Naive B cell (primary cell): ENCODE data around the gene ZNF524. TPM values are rescaled to one million over a fixed set of nuclear protein-coding genes. Genes with fewer than 3 reads are reported as not detected.
"Not testable (repeated sequence)": the region's sequence is repeated elsewhere in the genome, so short reads cannot be mapped to it uniquely, and the experiment has no call there.

Experiments used
- ATAC-seq, 2 donors: fragments of 150-1000 bp; cut with Tn5 transposase; 2 replicates each; pipeline ENCODE4 v1.10.0; 2021; ENCODE audit warnings: low read depth in 2 of 2, mild to moderate bottlenecking in 2 of 2, moderate library complexity in 2 of 2
- DNase-seq: peaks from one replicate; pipeline ENCODE4 v3.0.0; 2022
- H3K27ac Mint-ChIP-seq, 6 donors: one replicate each; pipeline ENCODE4 v1.8.0; 2020 to 2022; ENCODE audit warnings: mild to moderate bottlenecking in 6 of 6, mixed read lengths in 6 of 6, moderate library complexity in 5 of 6, inconsistent platforms in 2 of 6
- H3K27me3 Mint-ChIP-seq, 3 donors: one replicate each; pipeline ENCODE4 v1.8.0; 2021 to 2022; ENCODE audit warnings: mixed read lengths in 3 of 3, mild to moderate bottlenecking in 1 of 3
- H3K36me3 Mint-ChIP-seq, 2 donors: one replicate each; pipeline ENCODE4 v1.8.0; 2020 to 2022; ENCODE audit warnings: mixed read lengths in 2 of 2, inconsistent platforms in 1 of 2, mild to moderate bottlenecking in 1 of 2
- H3K4me1 Mint-ChIP-seq, 3 donors: one replicate each; pipeline ENCODE4 v1.8.0; 2020 to 2022; ENCODE audit warnings: mixed read lengths in 3 of 3, inconsistent platforms in 1 of 3, mild to moderate bottlenecking in 1 of 3, moderate library complexity in 1 of 3
- H3K4me3 Mint-ChIP-seq, 8 donors: one replicate each; pipeline ENCODE4 v1.8.0; 2020 to 2022; ENCODE audit warnings: mild to moderate bottlenecking in 8 of 8, mixed read lengths in 8 of 8, moderate library complexity in 8 of 8, inconsistent platforms in 2 of 8
- H3K9me3 Mint-ChIP-seq, 7 donors: one replicate each; pipeline ENCODE4 v1.8.0; 2020 to 2022; ENCODE audit warnings: mixed read lengths in 7 of 7, mild to moderate bottlenecking in 5 of 7, inconsistent platforms in 2 of 7, moderate library complexity in 1 of 7
- polyA plus RNA-seq, 6 donors: library from polyadenylated mRNA; unstranded; fragments of 300-500 nt; fragmentation: Illumina TruSeq; gene quantifications; one replicate each; pipeline ENCODE4 v1.2.3, GENCODE V29; 2021; ENCODE audit warnings: low read depth in 6 of 6

ZNF524 gene
- polyA plus RNA-seq, 6 donors from 2014 or later = 25.1 to 42.1 (median 37.1) TPM

DNA sequence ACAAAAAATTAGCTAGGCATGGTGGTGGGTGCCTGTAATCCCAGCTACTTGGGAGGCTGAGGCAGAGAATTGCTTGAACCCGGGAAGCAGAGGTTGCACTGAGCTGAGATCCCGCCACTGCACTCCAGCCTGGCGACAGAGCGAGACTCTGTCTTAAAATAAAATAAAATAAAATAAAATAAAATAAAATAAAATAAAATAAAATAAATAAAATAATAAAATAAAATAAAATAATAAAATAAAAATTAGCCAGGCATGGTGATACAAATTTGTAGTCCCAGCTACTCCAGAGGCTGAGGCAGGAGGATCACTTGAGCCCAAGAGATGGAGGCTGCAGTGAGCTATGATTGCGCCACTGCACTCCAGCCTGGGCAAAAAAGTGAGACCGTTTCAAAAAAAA, 26.2 kb upstream of the ZNF524 start:
- H3K27ac Mint-ChIP-seq = peak overlapping the region in 1 of 6 donors; percentile 30
- DNase-seq, H3K4me1 Mint-ChIP-seq, H3K27me3 Mint-ChIP-seq, H3K9me3 Mint-ChIP-seq, H3K4me3 Mint-ChIP-seq, ATAC-seq, H3K36me3 Mint-ChIP-seq: not testable (repeated sequence)

DNA sequence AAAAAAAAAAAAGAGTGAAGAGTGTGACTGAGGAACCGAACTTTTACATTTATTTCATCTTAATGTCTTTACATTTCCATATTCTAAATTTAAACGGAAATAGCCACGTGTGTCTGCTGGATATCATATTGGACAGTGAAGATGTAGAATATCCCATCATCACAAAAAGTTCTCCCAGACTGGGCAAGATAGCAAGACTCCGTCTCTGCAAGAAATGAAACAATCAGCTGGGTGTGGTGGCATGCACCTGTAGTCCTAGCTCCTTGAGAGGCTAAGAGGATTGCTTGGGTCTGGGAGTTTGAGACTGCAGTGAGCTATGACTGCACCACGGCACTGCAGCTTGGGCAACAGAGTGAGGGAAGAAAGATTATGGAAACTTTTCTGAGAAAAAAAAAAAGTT, 23.3 kb upstream of the ZNF524 start:
- DNase-seq (no peak), ATAC-seq (no peak)
- peaks cover 0 to 8% of the 10 kb centered on the region in 2 donors for H3K36me3 Mint-ChIP-seq
- peaks cover 19 to 21% (median 20%) of the 10 kb centered on the region in 3 donors for H3K4me1 Mint-ChIP-seq
- peak overlapping the region in 3 of 8 donors; percentile 25 to 60 (median 57) for H3K4me3 Mint-ChIP-seq
- peaks cover 0 to 3% (median 0%) of the 10 kb centered on the region in 7 donors for H3K9me3 Mint-ChIP-seq
- H3K27ac Mint-ChIP-seq = peak overlapping the region in 2 of 6 donors; percentile 55 to 88
- no peaks in the 10 kb centered on the region for H3K27me3 Mint-ChIP-seq

DNA sequence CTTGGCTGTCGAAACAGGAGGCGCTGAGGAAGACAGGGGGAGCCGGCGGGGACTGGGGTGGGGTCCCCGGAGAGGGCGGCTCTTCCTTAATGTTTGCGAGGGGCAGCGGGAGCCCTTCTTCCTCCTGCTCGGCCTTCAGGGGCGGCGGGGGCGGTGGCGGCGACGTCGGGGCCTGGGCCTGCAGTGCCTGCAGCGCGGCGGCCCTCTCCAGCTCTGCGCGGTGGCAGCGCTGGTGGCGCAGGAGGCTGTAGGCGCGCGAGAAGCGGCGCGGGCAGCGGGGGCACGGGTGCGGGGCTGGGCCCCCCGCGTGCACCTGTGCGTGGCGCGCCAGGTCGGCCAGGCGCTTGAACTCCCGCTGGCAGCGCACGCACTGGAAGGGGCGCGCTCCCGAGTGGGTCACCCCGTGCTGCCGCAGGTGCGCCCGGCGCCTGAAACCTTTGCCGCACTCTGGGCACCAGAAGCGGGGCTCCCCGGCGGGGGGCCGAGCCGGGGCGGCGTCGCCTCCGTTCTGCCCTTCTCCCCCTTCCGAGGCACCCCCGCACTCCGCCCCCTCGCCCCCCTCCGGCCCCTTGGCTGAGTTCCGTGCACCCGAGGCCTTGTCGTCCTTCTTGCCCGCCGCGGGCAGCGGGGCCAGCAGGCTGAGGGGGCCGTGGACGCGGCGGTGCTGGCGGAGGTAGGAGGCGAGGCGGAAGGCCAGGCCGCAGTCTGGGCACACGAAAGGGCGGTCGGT, 21.9 kb upstream of the ZNF524 start:
- no peak overlapping the region for H3K4me3 Mint-ChIP-seq
- DNase-seq (no peak), ATAC-seq (no peak)
- no peaks in the 10 kb centered on the region for H3K27me3 Mint-ChIP-seq
- peaks cover 0 to 3% (median 0%) of the 10 kb centered on the region in 7 donors for H3K9me3 Mint-ChIP-seq
- H3K4me1 Mint-ChIP-seq = peaks cover 23 to 26% (median 26%) of the 10 kb centered on the region in 3 donors
- H3K36me3 Mint-ChIP-seq = peaks cover 0 to 8% of the 10 kb centered on the region in 2 donors
- no peak overlapping the region for H3K27ac Mint-ChIP-seq

DNA sequence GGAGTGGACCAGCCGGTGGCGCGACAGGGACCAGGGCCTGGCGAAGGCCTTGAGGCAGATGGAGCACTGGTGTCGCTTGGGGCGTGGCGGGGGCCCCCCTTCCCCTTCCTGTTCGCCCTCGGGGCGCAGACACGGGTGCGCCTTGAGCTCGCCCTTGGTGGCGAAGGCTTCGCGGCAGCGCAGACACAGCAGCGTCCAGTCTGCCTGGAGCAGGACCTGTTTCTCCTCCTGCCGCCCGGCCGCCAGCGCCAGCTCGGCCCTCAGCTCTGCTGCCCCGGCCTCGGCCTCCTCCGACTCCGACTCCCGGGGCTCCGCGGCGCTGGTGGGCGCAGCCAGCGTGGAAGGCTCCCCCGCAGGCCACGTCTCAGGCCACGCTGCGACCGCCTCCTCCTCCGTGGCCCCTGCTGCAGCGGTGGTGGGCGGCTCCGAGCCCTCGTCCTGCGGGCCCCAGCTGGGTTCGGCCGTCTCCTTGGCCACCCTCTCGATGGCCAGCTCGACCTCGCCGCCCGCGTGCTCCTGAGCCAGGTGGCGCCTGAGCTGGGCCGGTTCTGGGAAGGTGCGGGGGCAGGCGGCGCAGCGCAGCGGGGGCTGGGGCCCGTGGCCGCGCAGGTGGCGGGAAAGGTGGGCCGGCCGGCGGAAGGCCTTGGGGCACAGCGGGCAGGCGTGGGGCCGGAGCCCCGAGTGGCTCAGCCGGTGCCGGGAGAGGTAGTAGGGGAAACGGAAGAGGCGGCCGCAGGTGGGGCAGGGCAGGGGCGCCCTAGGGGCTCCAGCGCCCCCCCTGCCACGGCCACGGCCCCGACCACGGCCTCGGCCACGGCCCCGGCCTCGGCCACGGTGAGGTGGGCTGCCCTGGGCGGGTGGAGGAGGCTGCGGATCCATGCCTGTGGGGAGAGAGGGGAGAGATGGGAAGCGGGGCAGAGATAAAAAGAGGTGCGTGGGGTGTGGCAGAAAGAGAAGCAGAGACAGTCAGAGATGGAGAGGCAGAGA, 21.0 kb upstream of the ZNF524 start:
- H3K9me3 Mint-ChIP-seq = peaks cover 0 to 3% (median 0%) of the 10 kb centered on the region in 7 donors
- ATAC-seq = no peak
- peak overlapping the region; percentile 85 to 95 (median 90) for H3K4me3 Mint-ChIP-seq
- H3K27ac Mint-ChIP-seq = peak overlapping the region in 4 of 6 donors; percentile 21 to 90 (median 58)
- no peak for DNase-seq
- H3K27me3 Mint-ChIP-seq = no peaks in the 10 kb centered on the region
- H3K4me1 Mint-ChIP-seq = peaks cover 23 to 26% (median 26%) of the 10 kb centered on the region in 3 donors
- H3K36me3 Mint-ChIP-seq = peaks cover 0 to 8% of the 10 kb centered on the region in 2 donors

DNA sequence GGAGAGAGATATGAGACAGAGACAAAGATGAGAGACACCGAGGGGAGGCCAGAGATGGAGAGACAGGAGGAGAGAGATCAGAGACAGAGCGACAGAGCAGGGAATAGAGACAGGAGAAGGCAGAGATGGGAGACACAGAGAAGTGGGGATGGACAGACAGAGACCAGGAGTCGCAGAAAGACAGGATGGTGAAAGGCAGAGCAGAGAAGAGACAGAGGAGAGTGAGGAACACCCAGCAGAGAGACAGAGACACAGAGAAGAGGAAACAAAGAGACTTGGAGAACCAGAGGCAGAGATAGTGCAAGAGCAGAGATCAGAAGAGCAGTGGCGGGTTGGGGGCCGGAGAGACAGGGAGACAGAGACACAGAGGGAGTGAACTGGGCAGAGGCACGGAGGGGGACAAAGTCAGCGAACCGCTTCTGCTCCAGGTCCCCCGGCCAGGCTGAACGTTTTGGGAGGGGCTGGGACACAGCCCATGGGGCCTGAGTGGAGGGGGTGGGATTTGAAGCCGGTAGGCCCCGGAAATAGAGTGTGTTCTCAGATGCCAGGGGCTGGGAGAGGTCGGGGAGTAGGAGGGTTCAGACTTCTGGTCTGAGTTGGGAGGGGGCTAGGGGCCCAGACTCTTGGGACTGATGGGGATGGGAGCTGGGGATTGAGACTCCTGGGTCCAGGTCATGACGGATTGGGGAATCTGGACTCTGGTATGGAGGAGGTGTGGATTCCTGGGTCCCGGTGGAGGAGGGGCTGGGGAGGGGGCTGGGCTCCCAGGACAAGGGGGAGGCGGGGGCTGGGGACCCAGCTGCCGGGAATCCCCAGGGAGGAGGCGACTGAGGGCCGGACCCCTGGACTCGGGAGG, 20.1 kb upstream of the ZNF524 start:
- no peak for DNase-seq
- ATAC-seq = peak; percentile 37 to 52
- H3K9me3 Mint-ChIP-seq = peaks cover 0 to 3% (median 0%) of the 10 kb centered on the region in 7 donors
- peaks cover 0 to 8% of the 10 kb centered on the region in 2 donors for H3K36me3 Mint-ChIP-seq
- H3K27ac Mint-ChIP-seq = peak overlapping the region; percentile 66 to 96 (median 89)
- H3K4me3 Mint-ChIP-seq = peak overlapping the region; percentile 85 to 95 (median 90)
- peaks cover 23 to 26% (median 26%) of the 10 kb centered on the region in 3 donors for H3K4me1 Mint-ChIP-seq
- H3K27me3 Mint-ChIP-seq = no peaks in the 10 kb centered on the region

DNA sequence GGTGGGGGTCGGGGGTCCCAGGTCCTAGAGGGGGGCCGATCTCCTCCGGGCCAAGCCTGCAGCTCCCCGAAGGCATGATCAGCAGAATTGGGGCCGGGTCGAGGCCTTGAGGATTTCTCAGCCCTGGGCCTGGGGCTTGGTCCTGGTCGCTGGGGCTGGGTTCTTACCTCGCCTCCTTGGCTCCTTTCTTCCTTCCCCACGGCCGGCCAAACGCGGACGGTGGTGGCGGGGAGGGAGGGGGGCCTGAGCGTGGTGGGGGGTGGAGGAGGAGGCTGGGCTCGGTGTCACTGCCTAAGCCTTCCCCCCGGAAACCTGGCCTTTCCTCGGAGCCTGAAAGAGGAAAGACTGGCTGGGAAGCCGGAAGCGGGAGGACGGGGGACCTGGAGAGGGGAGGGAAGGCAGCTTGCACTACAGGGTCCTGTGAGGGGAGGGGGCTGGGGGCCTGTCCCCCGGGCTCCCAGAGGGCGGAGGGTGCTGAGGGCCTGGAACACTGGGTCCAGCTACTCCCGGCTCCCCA, 19.4 kb upstream of the ZNF524 start, which contains the start of gene ZNF579:
ZNF579 (minus strand) TSS at position 221 of the 517 bp plus-strand sequence. CDS start 1,209 bp downstream, outside the sequence.
- DNase-seq = peak; percentile 55
- H3K36me3 Mint-ChIP-seq = peaks cover 0 to 8% of the 10 kb centered on the region in 2 donors
- peaks cover 0 to 3% (median 0%) of the 10 kb centered on the region in 7 donors for H3K9me3 Mint-ChIP-seq
- peak within 1 kb of the TSS; percentile 85 to 95 (median 90) for H3K4me3 Mint-ChIP-seq
- peak; percentile 63 to 74 for ATAC-seq
- H3K4me1 Mint-ChIP-seq = peaks cover 29 to 32% (median 30%) of the 10 kb centered on the region in 3 donors
- peak within 1 kb of the TSS; percentile 66 to 96 (median 90) for H3K27ac Mint-ChIP-seq
- H3K27me3 Mint-ChIP-seq = no peaks in the 10 kb centered on the region

DNA sequence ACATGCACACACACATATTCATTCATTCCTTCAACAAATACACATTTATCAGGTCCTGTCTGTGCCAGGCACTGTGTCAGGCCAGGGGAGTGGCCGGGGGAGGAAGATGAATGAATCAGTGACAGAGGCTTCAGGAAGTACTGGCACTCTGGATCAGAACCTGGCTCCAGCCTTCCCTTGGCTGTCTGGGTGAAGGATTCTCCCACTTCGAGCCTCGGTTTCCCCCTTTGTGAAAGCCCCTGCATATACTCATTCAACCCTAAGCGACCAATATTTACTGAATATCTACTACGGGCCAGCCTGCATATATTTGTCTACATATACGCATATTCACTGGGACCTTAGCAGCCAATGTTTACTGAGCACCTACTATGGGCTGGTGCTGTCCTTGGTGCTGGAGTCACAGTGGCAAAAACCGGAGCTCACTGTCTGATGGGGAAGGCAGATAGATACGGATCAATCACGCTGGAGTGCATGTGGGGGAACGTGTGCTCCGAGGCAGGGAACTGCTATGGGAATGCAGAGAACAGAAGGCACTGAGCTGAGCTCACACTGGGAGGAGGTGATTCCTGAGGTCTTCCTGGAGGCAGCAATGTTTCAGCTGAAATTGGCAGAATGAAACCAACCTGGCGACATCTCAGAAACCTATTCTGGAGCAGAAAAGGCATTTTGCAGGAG, 18.8 kb upstream of the ZNF524 start:
- Mint-ChIP-seq H3K4me1 (peaks cover 35 to 38% (median 35%) of the 10 kb centered on the region in 3 donors), H3K9me3 (peaks cover 0 to 3% (median 0%) of the 10 kb centered on the region in 7 donors), H3K4me3 (peak overlapping the region; percentile 83 to 95 (median 90)), H3K36me3 (peaks cover 0 to 8% of the 10 kb centered on the region in 2 donors), H3K27me3 (no peaks in the 10 kb centered on the region), H3K27ac (peak overlapping the region in 5 of 6 donors; percentile 37 to 94 (median 82))
- ATAC-seq (no peak), DNase-seq (no peak)

DNA sequence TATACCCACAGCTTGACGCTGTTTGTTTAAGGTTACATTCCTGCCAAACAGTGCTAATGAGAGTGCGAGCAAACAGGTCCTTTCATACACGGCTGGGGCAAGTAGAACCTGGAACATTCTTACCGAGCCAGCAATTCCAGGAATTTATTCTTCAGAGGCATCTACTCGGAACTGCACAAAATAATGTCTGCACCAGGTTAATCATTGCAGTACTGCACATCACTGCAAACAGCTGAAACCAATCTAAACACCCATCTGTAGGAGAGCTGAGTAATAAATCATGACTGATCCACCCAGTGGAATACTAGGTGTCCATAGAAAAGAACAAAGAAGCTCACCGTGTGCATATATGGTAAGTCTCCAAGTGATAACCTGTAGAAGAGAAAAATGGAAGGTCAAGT, 18.3 kb upstream of the ZNF524 start:
- H3K4me1 Mint-ChIP-seq = peaks cover 38 to 44% (median 39%) of the 10 kb centered on the region in 3 donors
- no peaks in the 10 kb centered on the region for H3K27me3 Mint-ChIP-seq
- ATAC-seq (no peak), DNase-seq (no peak)
- peaks cover 0 to 6% of the 10 kb centered on the region in 2 donors for H3K36me3 Mint-ChIP-seq
- peaks cover 0 to 3% (median 0%) of the 10 kb centered on the region in 7 donors for H3K9me3 Mint-ChIP-seq
- H3K4me3 Mint-ChIP-seq = peak overlapping the region in 6 of 8 donors; percentile 41 to 95 (median 88)
- H3K27ac Mint-ChIP-seq = peak overlapping the region in 1 of 6 donors; percentile 94

DNA sequence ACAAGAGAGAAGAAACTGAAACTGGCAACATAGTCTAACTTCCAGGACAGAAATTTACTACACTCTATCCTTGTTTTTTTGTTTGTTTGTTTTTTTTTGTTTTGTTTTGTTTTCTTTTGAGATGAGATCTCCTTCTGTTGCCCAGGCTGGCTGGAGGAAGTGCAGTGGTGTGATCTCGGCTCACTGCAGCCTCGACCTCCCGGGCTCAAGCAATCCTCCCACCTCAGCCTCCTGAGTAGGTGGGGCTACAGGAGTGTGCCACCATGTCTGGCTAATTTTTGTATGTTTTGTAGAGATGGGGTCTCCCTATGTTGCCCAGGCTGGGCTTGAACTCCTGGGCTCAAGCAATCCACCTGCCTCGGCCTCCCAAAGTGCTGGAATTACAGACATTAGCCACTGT, 17.8 kb upstream of the ZNF524 start:
- H3K27ac Mint-ChIP-seq = peak overlapping the region in 1 of 6 donors; percentile 76

DNA sequence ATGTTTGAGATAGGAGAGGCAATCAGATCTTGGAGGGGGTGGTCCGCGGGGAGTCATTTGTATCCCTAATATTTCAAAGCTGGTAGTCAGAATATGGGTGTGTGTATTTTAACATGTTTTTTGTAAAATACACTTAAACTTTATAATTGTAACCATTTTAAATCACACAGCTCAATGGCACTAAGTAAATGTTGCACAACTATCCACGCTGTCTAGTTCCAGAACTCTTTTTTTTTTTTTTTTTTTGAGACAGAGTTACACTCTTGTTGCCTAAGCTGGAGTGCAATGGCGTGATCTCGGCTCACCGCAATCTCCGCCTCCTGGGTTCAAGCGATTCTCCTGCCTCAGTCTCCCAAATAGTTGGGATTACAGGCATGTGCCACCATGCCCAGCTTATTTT, 16.2 kb upstream of the ZNF524 start:
- H3K36me3 Mint-ChIP-seq, ATAC-seq, H3K27ac Mint-ChIP-seq, H3K27me3 Mint-ChIP-seq, DNase-seq, H3K9me3 Mint-ChIP-seq: not testable (repeated sequence)
- Mint-ChIP-seq H3K4me3 (peak overlapping the region in 2 of 8 donors; percentile 8 to 13), H3K4me1 (peaks cover 43 to 50% (median 44%) of the 10 kb centered on the region in 3 donors)

More for the DNA sequence above, 17.8 kb upstream of the ZNF524 start:
- DNase-seq, ATAC-seq, H3K36me3 Mint-ChIP-seq, H3K9me3 Mint-ChIP-seq, H3K27me3 Mint-ChIP-seq: not testable (repeated sequence)
- H3K4me1 Mint-ChIP-seq = peaks cover 41 to 48% (median 42%) of the 10 kb centered on the region in 3 donors
- H3K4me3 Mint-ChIP-seq = peak overlapping the region in 5 of 8 donors; percentile 12 to 95 (median 90)

DNA sequence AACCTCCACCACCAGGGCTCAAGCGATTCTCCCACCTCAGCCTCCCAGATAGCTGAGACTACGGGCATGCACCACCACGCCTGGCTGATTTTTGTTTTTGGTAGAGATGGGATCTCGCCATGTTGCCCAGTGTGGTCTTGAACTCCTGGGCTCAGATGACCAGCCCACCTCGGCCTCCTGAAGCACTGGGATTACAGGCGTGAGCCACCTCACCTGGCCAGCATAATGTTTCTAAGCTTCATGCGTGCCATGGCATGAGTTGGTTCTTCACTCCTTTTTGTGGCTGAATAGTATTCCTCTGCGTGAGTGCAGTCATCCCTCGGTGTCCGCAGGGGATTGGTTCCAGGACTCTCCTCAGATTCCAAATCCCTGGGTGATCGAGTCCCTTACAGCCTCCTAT, 15.2 kb upstream of the ZNF524 start:
- Mint-ChIP-seq H3K27ac (peak overlapping the region in 3 of 6 donors; percentile 59 to 85 (median 75)), H3K4me3 (peak overlapping the region in 6 of 8 donors; percentile 59 to 94 (median 84)), H3K9me3 (no peaks in the 10 kb centered on the region), H3K4me1 (peaks cover 39 to 45% (median 42%) of the 10 kb centered on the region in 3 donors), H3K27me3 (no peaks in the 10 kb centered on the region), H3K36me3 (no peaks in the 10 kb centered on the region)
- no peak for ATAC-seq
- no peak for DNase-seq
